Body of pancreas (tissue), 4 donors: ENCODE data around the gene PKMYT1.

Experiments
- POLR2A ChIP-seq, 3 donors: fragments of 450-650 bp; IDR thresholded peaks; one replicate each; pipeline ENCODE4 v1.6.1; 2016; ENCODE audit warnings: antibody characterized with exemption in 3 of 3, mild to moderate bottlenecking in 2 of 3
- TF ChIP-seq, protein P1 (sequence below), 7 experiments: fragments of 450-650 bp in 4 of 7; fragments of 200-600 bp in 3 of 7; sonication (generic) in 3 of 7; IDR thresholded peaks; one replicate each; pipeline ENCODE4 v1.5.1; 2016 to 2019; ENCODE audit warnings: antibody characterized with exemption in 7 of 7

GRCh38 chr16:3019594-3020246 is 39.5 kb upstream of the PKMYT1 start:
- TF ChIP-seq, protein P1, sequence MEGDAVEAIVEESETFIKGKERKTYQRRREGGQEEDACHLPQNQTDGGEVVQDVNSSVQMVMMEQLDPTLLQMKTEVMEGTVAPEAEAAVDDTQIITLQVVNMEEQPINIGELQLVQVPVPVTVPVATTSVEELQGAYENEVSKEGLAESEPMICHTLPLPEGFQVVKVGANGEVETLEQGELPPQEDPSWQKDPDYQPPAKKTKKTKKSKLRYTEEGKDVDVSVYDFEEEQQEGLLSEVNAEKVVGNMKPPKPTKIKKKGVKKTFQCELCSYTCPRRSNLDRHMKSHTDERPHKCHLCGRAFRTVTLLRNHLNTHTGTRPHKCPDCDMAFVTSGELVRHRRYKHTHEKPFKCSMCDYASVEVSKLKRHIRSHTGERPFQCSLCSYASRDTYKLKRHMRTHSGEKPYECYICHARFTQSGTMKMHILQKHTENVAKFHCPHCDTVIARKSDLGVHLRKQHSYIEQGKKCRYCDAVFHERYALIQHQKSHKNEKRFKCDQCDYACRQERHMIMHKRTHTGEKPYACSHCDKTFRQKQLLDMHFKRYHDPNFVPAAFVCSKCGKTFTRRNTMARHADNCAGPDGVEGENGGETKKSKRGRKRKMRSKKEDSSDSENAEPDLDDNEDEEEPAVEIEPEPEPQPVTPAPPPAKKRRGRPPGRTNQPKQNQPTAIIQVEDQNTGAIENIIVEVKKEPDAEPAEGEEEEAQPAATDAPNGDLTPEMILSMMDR (IDR thresholded peaks at IDR 0.05) = no peak
- no peak for TF ChIP-seq POLR2A (IDR thresholded peaks at IDR 0.05)
